ENCODE data around the gene NFATC1.
A peak's percentile ranks its signal among the peaks of the same experiment; 100 is the strongest.

NFATC1 gene
- long read RNA-seq, donor 1 = 0 reads
- long read RNA-seq, donor 2 = 0 reads
- long read RNA-seq, donor 3, partial matches to known transcripts = 0 of 1 reads
- long read RNA-seq, donor 3, other reads (novel, unspliced or antisense) = 0 of 1 reads
- long read RNA-seq, donor 4 = 0 reads
- long read RNA-seq, donor 5, full-length matches to known transcripts = 5 of 5 reads
- long read RNA-seq, donor 5, partial matches to known transcripts = 0 of 5 reads
- long read RNA-seq, donor 5, other reads (novel, unspliced or antisense) = 0 of 5 reads
- long read RNA-seq, donor 6, full-length matches to known transcripts = 1 of 1 reads
- long read RNA-seq, donor 6, partial matches to known transcripts = 0 of 1 reads
- long read RNA-seq, donor 6, other reads (novel, unspliced or antisense) = 0 of 1 reads
- long read RNA-seq, donor 7 = 0 reads
- long read RNA-seq, donor 8, full-length matches to known transcripts = 2 of 2 reads
- long read RNA-seq, donor 8, partial matches to known transcripts = 0 of 2 reads
- long read RNA-seq, donor 8, other reads (novel, unspliced or antisense) = 0 of 2 reads

DNA sequence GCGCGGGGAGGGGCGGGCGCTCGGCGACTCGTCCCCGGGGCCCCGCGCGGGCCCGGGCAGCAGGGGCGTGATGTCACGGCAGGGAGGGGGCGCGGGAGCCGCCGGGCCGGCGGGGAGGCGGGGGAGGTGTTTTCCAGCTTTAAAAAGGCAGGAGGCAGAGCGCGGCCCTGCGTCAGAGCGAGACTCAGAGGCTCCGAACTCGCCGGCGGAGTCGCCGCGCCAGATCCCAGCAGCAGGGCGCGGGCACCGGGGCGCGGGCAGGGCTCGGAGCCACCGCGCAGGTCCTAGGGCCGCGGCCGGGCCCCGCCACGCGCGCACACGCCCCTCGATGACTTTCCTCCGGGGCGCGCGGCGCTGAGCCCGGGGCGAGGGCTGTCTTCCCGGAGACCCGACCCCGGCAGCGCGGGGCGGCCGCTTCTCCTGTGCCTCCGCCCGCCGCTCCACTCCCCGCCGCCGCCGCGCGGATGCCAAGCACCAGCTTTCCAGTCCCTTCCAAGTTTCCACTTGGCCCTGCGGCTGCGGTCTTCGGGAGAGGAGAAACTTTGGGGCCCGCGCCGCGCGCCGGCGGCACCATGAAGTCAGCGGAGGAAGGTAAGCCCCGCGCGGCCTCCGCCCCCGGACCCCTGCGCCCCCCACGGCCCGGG is at the start of gene NFATC1:
Gene NFATC1, plus strand, starts transcription at position 170 of the 644 bp plus-strand sequence. Its CDS starts 295 bp downstream, at position 465.
- peak; percentile 78 for DNase-seq

DNA sequence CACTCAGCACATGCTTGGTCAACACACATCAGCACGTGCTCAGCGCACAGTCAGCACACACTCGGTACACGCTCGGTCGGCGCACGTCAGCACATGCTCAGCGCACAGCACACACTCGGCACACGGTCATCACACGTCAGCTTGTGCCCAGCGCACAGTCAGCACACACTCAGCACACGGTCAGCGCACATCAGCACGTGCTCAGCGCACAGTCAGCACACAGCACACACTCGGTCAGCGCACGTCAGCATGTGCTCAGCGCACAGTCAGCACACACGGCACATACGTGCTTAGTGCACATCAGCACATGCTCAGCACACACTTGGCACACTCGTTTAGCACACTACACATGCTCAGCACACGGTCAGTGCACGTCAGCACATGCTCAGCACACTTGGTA is 49.7 kb upstream of the NFATC1 start:
- no peak for DNase-seq

DNA sequence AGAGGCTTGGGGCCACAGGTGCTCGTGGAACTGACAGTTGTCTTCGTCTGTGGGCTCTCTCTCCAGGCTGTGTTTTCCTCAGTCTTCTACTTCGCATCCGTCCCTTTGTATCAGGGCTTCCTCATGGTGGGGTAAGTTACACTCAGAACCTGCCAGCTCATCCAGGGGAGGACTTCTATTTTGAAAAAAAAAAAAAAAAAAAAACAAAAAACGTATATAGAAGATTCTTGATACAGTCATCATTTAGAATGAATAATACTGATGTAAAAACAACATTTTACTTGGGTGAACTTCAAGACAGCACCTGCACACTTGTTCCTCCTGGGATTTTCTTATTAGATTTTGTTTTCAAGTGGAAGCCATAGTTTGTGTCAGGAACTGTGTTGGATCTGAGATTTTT is 47.7 kb upstream of the NFATC1 start:
- DNase-seq = no peak

DNA sequence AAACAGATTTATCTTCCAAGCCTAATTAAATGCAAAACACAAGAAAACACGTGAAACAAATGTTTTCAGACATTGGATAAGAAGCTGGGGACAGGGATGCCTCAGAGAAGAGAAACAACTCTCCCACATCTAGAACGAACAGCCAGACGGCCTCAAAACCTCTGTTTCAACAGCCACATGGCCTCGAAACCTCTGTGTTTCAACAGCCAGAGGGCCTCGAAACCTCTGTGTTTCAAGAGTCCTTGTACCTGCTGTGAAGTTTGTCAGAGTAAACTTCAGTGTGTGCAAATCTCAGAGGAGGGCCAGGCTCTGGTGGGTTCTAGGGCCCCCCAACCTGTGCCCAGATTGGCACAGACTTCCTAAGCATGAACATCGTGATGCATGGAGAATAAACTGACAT is 43.3 kb upstream of the NFATC1 start:
- no peak for DNase-seq

DNA sequence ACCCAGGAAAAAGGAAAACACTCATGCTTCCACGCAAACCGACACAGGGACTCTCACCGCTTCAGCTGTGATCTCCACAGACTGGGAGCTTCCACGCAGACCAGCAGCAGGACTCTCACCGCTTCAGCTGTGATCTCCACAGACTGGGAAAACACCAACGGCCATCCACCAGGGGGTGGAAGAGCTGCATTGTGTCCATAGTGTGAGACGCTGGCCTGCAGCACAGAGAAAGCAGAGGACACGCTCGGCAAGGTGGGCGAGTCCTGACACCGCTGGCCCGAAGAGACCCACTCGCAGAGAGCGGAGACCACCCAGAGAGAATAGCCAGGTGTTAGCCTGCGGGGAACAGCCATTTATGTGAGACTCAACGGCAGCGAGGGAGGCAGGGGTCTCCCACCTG is 42.5 kb upstream of the NFATC1 start:
- no peak for DNase-seq

DNA sequence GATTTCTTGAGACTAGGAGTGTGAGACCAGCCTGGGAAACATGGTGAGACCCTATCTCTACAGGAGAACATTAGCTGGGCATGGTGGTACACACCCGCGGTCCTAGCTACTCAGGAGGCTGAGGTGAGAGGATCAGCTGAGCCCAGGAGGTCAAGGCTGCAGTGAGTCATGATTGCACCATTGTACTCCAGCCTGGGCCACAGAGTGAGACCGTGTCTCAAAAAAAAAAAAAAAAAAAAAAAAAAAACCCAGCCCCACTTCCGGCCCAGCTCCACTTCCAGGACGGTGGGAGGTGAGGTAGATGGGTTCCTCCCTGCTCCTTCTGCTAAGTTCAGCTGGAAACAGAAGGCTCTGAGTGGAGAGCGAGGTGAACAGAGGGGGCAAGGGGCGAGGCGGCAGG is 41.4 kb upstream of the NFATC1 start:
- no peak for DNase-seq

DNA sequence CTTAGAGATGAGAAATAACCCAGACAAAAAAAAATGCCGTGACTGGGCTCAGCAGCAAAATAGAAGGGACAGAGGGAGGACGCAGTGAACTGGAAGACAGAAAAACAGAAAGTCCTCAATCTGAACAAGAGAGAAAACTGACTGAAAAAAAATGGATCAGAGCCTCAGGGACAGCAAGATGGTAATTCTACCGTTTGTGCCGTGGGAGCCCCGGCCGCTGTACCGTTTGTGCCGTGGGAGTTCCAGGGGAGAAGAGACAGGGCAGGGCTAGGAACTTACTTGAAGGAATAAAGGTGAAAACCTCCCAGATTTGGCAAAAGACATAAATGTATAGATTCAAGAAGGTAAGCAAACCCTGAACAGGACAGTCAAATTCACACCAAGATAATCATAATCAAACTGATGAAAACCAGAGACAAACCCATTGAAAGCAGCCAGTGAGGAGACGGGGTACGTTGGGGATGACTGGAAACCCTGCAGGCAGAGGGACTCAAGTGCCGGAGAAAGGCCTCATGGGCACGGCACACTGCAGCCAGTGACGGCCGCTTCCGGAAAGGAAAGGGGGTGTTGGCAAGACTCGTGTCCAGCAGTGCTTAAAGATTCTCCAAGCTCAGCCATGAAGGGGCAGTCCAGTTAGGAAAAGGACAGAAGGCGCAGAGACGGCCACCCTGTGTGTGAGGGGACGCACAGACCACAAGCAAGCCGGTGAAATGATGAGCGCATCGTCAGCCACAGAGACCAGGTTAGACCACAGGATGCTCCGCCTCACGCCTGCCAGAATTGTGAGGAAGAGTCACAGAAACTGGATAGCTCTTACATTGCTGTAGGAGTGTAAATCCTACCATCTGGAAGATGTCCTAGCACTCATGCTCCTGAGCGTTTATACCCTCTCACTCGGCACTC is 40.0 kb upstream of the NFATC1 start:
- no peak for DNase-seq

DNA sequence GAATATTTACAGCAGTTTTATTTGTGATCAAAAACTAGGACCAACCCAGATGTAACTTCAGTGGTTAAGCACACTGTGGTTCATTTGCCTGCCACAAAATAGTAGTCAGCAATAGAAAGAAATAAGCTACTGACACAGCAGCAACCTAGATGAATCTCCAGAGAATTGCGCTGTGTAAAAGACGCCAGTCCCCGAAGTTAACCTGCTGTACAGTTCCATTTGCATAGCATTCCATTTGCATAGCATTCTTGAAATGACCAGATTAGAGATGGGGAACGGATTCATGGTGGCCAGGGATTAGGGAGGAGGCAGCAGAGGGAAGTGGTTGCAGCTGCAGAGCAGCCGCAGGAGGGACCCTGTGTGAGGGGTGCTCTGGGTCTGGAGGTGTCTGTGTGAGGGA is 39.3 kb upstream of the NFATC1 start:
- no peak for DNase-seq

DNA sequence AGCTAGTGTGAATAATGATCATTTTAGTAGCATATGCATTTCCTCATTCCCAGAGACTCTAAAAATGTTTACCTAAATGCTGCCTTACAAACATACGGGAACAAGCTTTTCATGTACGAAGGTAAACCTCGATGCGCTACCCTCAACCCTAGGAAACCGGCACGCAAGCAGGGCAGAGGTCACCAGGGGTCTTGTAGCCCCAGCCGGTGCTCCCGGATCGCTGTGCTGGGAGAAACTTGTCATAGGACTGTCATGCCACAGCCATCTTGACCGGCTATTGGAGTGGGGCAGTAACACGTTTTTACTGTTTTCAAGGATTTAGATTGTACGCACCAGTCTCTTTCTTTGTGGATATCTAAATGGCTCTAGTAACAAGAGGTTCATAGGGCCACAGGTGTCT is 34.8 kb upstream of the NFATC1 start:
- no peak for DNase-seq

DNA sequence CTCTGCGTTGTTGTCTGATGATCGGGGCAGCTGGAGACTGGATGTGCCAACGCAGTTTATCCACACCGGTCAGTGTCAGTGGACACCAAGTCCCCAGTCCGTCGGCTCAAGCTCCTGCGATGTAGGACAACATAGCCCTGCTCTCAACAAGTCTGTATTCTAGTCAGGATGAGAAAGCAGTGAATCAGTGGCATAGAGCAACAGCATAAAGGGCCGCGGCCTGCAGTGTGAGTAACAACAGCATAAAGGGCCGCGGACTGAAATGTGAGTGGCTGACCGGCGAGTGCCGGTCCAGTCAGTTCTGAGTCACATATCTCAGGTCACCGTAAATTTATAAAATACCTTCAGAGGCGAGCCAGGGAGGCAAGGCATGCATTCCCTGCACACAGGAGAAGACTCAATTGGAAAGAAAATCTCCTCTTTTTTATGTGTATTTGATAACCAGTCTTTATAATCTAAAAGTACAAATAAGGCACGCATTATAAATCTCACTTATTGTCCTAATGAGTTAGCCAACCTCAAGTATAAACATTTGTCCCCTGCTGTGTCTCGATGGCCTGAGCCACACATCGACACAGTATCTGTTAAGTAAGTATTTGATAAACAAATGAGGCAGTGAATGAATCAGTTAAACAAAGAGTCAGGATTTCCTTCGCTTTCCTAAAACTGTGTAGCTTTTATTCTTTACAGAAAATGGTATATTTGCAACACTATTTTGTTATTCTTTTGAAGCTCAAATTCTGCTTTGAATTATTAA is 33.8 kb upstream of the NFATC1 start:
- DNase-seq = no peak

DNA sequence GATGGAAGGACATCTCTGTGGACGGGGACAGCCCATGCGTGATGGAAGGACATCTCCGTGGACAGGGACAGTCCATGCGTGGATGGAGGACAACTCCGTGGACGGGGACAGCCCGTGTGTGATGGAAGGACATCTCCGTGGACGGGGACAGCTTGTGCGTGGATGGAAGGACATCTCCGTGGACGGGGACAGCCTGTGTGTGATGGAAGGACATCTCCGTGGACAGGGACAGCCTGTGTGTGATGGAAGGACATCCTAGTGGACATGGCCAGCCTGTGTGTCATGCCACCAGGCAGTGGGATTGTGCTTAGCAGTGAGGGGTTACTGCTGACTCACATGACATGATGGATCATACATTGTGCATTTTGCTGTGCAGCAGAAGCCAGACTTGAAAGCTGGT is 30.0 kb upstream of the NFATC1 start:
- DNase-seq = no peak

DNA sequence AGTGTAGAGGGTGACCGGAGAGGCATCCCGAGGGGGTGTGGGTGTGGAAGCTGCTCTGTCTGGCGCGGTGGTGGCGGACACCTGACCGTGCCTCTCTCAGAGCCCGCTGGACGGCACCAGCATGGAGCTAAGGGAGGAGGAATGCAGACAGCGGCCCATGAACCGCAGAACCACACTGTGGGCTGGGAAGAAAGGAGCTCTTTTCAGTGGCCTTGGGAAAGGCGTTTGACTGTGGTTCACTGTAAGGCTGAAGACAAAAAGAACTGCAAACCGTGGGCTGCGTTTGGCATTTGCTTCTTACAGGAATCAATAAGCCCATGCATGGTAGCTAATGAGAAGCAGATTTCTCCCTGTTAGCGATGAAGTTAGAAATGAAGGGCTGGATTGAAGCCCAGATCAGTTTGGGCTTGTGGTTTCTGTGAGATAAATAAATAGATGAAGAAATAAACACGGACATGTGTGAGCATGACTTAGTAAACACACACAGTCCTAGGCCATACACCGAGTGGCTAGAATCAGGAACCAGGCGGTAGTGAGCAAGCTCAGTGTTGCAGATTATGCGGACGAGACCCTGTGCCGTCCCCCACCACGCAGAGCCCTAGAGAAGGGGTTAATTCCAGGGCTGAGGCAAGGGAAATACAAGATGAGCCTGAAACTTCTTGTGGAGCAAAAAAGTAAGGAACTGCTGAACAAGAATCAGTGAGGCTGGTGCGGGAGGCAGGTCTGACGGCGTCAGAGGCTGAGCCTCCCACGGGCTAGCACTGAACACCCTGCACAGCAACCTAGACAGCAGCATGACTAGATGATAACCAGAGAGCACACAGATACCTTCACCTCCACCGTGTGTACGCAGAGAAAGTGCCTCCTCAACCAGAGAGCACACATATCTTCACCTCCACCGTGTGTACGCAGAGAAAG is 29.3 kb upstream of the NFATC1 start:
- DNase-seq = no peak

DNA sequence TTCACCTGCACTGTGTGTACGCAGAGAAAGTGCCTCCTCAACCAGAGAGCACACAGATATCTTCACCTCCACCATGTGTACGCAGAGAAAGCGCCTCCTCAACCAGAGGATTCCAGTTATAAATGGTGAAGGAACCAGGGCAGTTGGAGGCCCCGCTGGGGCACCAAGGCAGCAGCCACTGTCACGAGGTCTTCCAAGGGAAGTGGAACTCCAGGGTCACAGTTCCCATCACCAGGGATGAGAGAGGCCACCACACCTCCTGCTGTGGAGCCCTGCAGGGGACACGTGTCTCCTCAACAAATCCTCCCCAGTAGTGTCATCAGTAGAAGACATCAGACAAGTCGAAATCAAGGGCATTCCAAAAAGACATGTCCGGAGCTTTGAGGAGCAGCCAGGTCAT is 28.2 kb upstream of the NFATC1 start:
- DNase-seq = no peak

DNA sequence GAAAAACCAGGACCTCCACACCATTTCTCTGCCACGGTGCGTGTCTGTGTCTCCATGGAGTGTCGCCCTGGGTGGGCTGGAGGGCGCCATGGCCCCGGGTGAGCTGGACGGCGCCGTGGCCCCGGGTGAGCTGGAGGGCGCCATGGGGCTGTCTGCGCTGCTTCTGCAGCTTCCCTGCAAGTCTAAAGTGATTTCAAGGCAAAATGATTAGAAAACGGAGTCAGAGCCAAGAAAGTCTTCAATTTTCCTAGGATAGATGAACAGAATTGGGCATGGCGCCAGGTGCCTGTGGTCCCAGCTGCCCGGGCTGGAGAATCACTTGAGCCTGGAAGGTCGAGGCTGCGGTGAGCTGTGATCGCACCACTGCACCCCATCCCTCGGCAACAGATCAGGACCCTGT is 27.7 kb upstream of the NFATC1 start:
- no peak for DNase-seq

DNA sequence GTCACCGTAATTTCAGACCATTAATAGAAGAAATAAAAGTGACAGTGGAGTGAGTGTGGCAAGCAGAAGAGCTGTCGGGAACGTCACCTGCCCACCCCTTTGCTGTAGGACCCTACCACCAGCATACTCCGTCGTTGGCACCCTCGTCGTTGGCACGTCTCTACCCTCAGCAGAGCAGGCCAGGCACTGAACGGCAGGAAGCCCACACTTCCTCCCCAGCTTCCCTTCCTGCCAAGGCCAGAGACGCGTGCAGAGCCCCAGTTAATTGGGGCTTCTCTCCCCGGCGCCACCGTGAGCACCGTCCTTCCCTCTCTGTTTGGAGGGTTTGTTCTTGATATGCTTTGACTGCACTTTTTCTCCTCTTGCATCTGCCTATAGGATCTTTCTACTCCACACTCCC is 27.0 kb upstream of the NFATC1 start:
- no peak for DNase-seq

DNA sequence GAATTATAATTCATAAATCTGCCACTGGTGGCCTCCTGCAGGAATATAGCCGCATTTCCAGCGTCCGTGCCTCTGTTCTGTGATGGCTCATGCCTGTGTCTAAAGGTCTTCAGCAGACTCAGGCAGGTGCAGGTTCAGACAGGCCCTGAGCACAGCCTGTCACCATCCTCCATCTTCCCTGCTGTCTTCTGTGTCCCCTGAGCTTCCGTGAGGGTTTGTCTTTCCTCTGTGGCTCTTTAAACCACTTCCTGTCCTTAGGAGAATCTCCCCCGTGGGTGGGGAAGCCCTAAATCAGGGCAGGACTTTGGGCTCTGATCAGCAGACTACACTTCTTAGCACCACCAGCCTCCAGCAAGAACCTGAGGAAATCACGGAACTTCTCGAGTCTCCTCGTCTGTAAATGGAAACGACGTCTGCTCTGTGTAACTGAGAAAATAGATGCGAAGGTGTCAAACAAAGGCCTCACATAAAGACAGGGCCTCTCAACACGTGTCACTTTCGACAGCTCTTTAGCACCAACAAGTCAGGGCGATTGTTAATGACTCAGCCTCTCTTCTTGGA is 24.1 kb upstream of the NFATC1 start:
- DNase-seq = no peak

DNA sequence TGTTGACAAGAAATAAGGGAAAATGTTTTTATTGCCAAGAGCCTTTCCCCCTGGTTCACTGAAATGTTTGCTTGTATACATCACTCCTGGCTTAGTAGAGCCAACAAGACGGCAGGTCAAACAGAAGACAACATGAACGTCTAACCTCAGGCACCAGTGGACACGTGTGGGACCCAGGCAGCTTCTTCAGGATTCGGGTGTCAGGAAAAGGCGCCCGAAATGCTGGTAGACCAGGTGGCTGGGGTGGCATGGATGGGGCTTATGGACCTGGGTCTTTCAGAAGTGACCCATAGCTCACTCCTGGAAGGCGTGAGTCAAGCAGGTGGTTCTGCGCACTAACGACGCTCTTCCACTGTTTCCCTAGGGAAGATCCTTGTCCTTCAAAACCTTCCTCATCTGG is 23.3 kb upstream of the NFATC1 start:
- no peak for DNase-seq

DNA sequence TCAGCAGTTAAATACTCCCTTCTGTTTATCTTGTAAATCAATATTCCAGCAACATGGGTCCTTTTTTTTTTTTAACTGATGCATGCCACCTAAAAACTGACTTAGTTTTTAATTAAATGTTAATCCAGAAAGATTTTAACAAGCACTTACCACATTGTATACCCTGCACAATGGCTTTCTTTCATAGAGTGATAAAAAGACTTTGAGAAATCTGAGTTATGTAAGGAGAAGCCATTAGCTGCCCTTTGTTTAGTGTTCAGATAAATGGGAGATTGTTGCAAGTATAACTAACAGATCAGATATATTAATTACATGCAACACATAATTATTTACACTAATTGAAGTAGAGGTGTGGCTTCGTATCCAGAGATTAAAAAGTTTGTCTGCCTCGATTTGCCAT is 22.7 kb upstream of the NFATC1 start:
- DNase-seq = no peak

DNA sequence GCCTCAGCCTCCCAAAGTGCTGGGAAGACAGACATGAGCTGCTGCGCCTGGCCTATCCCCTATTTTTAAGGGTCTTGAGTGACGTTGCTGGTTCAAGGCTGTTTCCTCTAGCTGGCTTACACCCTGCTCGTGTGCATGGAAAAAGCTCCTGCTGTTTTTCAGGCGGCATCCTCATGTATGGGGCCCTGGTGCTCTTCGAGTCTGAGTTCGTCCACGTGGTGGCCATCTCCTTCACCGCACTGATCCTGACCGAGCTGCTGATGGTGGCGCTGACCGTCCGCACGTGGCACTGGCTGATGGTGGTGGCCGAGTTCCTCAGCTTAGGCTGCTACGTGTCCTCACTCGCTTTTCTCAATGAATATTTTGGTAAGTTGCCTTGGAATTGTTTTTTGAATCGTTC is 22.0 kb upstream of the NFATC1 start:
- DNase-seq = no peak

DNA sequence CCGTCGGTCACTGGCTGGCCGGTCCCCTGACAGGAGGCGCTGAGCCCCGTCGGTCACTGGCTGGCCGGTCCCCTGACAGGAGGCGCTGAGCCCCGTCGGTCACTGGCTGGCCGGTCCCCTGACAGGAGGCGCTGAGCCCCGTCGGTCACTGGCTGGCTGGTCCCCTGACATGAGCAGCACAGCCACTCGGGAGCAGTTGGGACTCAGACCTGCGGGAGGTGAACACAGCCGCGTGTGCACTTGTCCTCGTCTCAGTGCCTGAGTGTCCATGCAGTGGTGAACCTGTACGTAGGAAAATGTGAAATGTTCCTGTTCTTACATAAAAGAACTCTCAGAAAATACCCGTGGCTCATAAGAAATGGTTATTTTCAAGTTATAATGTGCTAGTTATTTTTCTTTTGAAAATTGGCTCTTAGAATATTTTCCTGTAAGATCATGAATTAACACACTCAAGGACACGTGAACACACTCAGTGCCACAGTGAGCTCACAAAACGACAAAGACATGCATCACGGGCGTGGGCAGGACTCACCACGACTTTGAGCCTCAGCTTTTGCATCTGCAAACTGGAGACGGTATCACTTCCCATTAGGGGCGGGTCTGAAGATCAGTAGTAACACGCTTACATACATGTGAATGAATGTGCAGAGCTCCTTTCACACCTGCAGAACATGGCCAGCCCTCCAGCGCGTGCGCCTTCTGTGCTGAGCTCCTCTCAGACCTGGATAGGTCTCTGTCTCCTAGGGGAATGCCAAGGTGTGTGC is 21.1 kb upstream of the NFATC1 start:
- no peak for DNase-seq
